ENCODE results near the gene PRDM11.

DNA sequence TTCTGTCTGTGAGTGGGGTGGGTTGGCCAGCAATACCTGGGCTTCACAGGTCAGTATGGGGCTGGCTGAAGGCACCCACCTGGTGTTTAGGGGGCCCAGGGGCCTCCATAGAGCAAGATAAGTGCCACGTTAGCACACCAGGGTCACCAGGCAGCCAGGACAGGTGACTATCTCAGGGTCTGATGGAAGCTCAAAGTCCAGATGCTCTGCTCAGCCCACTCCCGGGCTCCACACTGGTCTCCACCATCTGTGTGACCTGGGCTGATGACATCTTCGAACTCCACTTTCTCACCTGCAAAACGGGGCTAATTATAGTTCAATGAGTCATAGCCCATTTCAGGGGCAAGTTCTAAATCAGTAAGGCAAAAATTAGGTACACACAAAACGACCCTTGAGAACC, 39.4 kb upstream of the PRDM11 start:
- TF ChIP-seq EZH2 (IDR thresholded peaks at IDR 0.05) (no peak), POLR2AphosphoS5 (IDR thresholded peaks at IDR 0.05; ENCODE audit: borderline replicate concordance, low read depth, low read length) (no peak), FOXP2 (optimal IDR thresholded peaks at IDR 0.05; ENCODE audit: control extremely low read depth, extremely low read length, insufficient read depth) (no peak)

All from SK-N-MC (cell line).